ENCODE results near the gene EEA1. TPM values are rescaled to one million over a fixed set of nuclear protein-coding genes. Genes with fewer than 3 reads are reported as not detected.
A peak's percentile ranks its signal among the peaks of the same experiment; 100 is the strongest.
"Not testable (repeated sequence)": the region's sequence is repeated elsewhere in the genome, so short reads cannot be mapped to it uniquely, and the experiment has no call there.

Gene EEA1
- total RNA-seq, 6 experiments from 2014 or later, result 8.9 to 20.3 (median 16.3) TPM

DNA sequence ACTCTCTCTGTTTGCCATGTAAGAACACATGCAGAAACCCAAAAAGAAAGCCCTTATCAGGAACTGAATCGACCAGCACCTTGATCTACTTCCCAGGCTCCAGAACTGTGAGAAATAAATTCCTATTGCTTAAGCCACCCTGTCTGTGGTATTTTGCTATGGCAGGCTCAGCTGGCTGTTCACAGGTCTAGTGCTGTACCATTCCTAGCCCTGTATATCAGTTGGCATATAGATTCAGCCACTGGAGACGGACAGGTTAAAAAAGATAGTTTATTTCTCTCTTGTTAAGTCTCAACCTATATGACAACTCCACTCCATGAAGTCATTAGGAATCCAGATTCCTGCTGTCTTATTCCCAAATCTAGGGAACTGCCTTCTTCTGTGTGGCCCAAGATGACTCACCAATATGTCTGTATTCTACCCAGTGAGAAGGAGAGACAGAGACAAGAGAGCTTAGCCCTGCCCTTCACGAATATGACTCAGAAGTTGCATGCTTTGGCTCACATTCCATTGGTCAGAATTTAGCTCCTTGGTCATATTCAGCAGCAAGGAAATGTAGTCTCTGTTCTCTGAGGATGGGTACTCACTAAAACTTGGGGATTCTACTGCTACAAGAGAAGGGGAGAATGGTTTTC, 169.3 kb downstream of the EEA1 start:
- no peaks in the 10 kb centered on the region for H3K9me3 ChIP-seq
- ATAC-seq (no peak), DNase-seq (no peak)
- no peaks in the 10 kb centered on the region for H3K4me1 ChIP-seq
- no peaks in the 10 kb centered on the region for H3K27me3 ChIP-seq
- TF ChIP-seq, protein P1, sequence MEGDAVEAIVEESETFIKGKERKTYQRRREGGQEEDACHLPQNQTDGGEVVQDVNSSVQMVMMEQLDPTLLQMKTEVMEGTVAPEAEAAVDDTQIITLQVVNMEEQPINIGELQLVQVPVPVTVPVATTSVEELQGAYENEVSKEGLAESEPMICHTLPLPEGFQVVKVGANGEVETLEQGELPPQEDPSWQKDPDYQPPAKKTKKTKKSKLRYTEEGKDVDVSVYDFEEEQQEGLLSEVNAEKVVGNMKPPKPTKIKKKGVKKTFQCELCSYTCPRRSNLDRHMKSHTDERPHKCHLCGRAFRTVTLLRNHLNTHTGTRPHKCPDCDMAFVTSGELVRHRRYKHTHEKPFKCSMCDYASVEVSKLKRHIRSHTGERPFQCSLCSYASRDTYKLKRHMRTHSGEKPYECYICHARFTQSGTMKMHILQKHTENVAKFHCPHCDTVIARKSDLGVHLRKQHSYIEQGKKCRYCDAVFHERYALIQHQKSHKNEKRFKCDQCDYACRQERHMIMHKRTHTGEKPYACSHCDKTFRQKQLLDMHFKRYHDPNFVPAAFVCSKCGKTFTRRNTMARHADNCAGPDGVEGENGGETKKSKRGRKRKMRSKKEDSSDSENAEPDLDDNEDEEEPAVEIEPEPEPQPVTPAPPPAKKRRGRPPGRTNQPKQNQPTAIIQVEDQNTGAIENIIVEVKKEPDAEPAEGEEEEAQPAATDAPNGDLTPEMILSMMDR (IDR thresholded peaks at IDR 0.05), result no peak
- TF ChIP-seq POLR2A (IDR thresholded peaks at IDR 0.05), result no peak
- 42% methylated on average over 2 of the region's 3 CpGs for WGBS (ENCODE audit: insufficient coverage, low coverage, low lambda C conversion rate, missing lambda C conversion rate)
- intact Hi-C loops (cut with DNase I), result no loop called here
- no peaks in the 10 kb centered on the region for H3K36me3 ChIP-seq
- no peak overlapping the region for H3K27ac ChIP-seq
- H3K4me3 ChIP-seq, result no peak overlapping the region

DNA sequence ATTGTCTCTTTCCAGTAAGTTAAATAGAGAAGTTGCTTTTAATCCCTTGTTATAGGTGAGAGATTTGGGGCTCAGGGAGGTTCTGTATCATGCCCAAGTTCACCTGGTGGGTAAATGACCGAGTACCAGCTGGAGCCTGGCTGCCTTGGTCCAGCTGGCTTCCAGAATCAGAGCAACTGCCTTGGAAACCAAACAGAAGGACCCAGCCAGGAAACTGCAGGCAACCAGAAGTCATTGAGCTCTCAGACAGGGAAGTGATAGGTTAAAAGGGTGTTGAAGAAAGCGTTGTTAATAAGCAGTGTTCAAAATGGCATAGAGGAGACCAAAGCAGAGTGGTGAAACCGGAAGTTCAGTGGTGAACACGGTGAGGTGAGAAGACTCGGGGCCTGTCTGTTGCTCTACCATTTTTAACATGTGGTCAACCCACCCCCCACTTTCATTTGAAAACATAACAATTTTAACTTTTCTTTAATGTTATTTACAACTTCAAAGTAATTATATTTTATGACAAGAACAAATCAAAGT, 171.4 kb downstream of the EEA1 start:
- no peaks in the 10 kb centered on the region for H3K9me3 ChIP-seq
- no peaks in the 10 kb centered on the region for H3K4me1 ChIP-seq
- intact Hi-C loops (cut with DNase I), result no loop called here
- H3K4me3 ChIP-seq, result no peak overlapping the region
- DNase-seq, result no peak
- no peaks in the 10 kb centered on the region for H3K27me3 ChIP-seq
- TF ChIP-seq, protein P1 (IDR thresholded peaks at IDR 0.05), result no peak
- TF ChIP-seq POLR2A (IDR thresholded peaks at IDR 0.05), result no peak
- H3K27ac ChIP-seq, result no peak overlapping the region
- WGBS (ENCODE audit: insufficient coverage, low coverage, low lambda C conversion rate, missing lambda C conversion rate), result 64% methylated on average over 5 of the region's 5 CpGs
- H3K36me3 ChIP-seq, result no peaks in the 10 kb centered on the region
- ATAC-seq, result no peak

DNA sequence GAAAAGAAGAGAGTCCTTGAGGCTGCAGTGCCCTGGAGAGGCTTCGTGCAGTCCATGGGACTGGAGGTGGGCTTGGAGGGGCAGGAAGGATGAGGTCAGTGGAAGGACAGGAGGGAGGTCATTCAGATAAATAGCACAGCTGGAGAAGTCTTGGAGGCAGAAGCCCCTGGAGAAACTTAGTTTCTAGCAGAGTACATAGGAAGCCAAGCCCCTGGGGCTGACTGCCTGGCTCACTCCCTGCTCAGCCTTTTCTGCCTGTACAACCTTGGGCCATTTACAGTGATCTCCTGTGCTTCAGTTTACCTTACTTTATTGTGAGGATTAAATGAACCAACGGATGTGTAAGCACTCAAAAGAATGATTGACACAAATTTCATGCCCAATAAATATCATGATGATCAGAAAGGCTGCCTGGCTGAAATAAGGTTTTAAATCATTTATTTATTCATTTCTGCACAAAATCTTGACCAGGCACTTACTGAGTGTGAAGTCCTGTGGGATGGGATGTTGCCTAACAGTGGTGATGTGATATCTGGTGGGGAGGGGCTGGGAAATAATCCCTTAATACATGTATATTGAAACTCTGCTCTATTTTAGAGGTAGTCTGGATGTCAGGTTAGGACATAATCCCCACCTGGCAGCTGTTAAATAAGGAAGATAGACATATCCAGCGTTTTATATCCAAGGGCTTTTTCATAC, 172.0 kb downstream of the EEA1 start:
- no peaks in the 10 kb centered on the region for H3K9me3 ChIP-seq
- H3K4me3 ChIP-seq, result no peak overlapping the region
- H3K27ac ChIP-seq, result no peak overlapping the region
- DNase-seq, result no peak
- ATAC-seq, result no peak
- no peaks in the 10 kb centered on the region for H3K27me3 ChIP-seq
- H3K4me1 ChIP-seq, result no peaks in the 10 kb centered on the region
- intact Hi-C loops (cut with DNase I), result no loop called here
- H3K36me3 ChIP-seq, result no peaks in the 10 kb centered on the region
- TF ChIP-seq, protein P1 (IDR thresholded peaks at IDR 0.05), result no peak
- no peak for TF ChIP-seq POLR2A (IDR thresholded peaks at IDR 0.05)
- WGBS (ENCODE audit: insufficient coverage, low coverage, low lambda C conversion rate, missing lambda C conversion rate), result 73% methylated on average over 3 of the region's 3 CpGs

DNA sequence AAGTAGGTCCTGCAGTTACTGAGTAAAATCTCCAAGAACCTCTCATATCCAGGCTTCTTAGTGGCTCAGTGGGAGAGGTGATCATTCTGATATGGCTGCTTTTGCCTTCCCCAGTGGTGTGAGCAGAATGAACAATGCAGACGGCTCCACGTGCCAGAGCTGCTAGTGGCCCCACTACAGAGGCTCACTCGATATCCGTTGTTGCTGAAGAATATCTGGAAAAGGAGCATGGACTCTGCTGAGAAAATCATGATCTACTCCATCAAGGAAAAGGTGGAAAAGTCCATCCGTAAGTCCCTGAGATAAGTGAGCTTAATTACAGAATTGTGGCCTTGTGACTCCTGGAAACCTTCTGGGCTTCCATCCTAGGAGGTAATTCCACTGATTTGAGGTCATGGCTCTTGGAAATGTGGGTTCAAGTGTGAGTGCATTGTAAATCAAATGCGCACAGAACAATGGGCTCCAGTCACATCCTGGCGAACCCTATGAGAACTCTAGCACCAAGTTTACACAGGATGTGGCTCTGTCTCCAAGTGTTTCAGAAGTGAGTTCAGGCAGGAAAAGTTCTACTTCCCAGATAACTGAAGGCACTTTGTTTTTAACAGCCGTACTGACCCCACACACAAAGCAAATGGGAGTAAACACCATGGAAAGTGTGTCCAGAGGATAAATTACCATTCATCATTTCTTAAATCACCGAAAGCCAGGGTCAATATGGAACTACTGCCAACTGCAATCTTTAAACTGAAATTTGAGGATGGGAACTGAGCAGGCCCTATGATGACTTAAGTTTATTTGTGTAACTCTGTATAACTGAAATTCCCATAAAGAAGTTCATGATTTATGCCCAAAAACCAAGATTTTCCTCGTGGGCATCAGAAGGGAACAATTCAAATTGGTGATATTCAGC, 174.9 kb downstream of the EEA1 start:
- ATAC-seq, result peak; percentile 66 to 90 (median 83)
- Histone ChIP-seq H3K9me3 (no peaks in the 10 kb centered on the region), H3K4me3 (no peak overlapping the region), H3K36me3 (no peaks in the 10 kb centered on the region), H3K4me1 (no peaks in the 10 kb centered on the region), H3K27me3 (no peaks in the 10 kb centered on the region), H3K27ac (no peak overlapping the region)
- intact Hi-C loops (cut with DNase I), result no loop called here
- no peak for DNase-seq
- WGBS (ENCODE audit: insufficient coverage, low coverage, low lambda C conversion rate, missing lambda C conversion rate), result 59% methylated on average over 7 of the region's 10 CpGs
- TF ChIP-seq, protein P1 (IDR thresholded peaks at IDR 0.05), result no peak
- no peak for TF ChIP-seq POLR2A (IDR thresholded peaks at IDR 0.05)

DNA sequence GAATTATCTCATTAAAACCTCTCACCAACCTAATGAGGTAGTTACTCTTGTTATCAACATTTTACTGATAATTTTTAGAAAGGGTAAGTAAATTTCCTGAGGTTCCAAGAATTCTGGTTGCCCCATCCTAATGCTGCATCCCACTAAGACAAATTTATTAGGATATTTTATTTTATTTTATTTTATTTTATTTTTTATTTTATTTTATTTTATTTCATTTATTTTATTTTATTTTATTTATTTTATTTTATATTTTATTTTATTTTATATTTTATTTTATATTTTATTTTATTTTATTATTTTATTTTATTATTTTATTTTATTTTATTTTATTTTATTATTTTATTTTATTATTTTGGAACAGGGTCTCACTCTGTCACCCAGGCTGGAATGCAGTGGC, 179.4 kb downstream of the EEA1 start:
- ATAC-seq; H3K36me3 ChIP-seq; H3K4me1 ChIP-seq; H3K27me3 ChIP-seq; H3K4me3 ChIP-seq; H3K9me3 ChIP-seq; intact Hi-C loops (cut with DNase I); DNase-seq; H3K27ac ChIP-seq: not testable (repeated sequence)

All from right lobe of liver (tissue), 6 donors.